Vagina (tissue), 2 donors: Measurements from ENCODE around the gene CNGA3. TPM values are rescaled to one million over a fixed set of nuclear protein-coding genes. Genes with fewer than 3 reads are reported as not detected.

Experiments
- DNase-seq, 2 donors: peaks; one replicate each; pipeline ENCODE4 v3.0.0-alpha.2; 2017; ENCODE audit errors: extremely low spot score in 2 of 2
- H3K27ac ChIP-seq: fragments of 200-600 bp; sonication (generic); one replicate; pipeline ENCODE4 v1.5.1; 2019
- H3K27me3 ChIP-seq: fragments of 200-600 bp; sonication (generic); one replicate; pipeline ENCODE4 v1.5.1; 2019
- H3K36me3 ChIP-seq, 2 donors: fragments of 200-600 bp; sonication (generic); one replicate each; pipeline ENCODE4 v1.5.1; 2017 to 2019
- H3K4me1 ChIP-seq: fragments of 200-600 bp; sonication (generic); one replicate; pipeline ENCODE4 v1.5.1; 2019
- H3K4me3 ChIP-seq, 2 donors: fragments of 200-600 bp; sonication (generic); 1 replicate in 1 of 2; 2 replicates in 1 of 2; pipeline ENCODE4 v1.5.1; 2016 to 2019
- H3K9me3 ChIP-seq: fragments of 200-600 bp; sonication (generic); one replicate; pipeline ENCODE4 v1.5.1; 2019
- CTCF ChIP-seq, 3 experiments: fragments of 450-650 bp in 2 of 3; fragments of 200-600 bp in 1 of 3; sonication (generic) in 1 of 3; IDR thresholded peaks; one replicate each; pipeline ENCODE4 v1.5.1; 2017 to 2019; ENCODE audit warnings: antibody characterized with exemption in 3 of 3, mild to moderate bottlenecking in 2 of 3, moderate library complexity in 2 of 3
- POLR2A ChIP-seq, 2 donors: fragments of 450-650 bp; IDR thresholded peaks; one replicate each; pipeline ENCODE4 v1.6.1; 2017; ENCODE audit warnings: antibody characterized with exemption in 2 of 2, mild to moderate bottlenecking in 2 of 2, moderate library complexity in 2 of 2
- POLR2AphosphoS5 ChIP-seq, 2 donors: sonication (generic); formaldehyde crosslinking; IDR thresholded peaks; one replicate each; pipeline ENCODE4 v1.9.0; 2017; ENCODE audit warnings: antibody characterized with exemption in 2 of 2, mild to moderate bottlenecking in 2 of 2, low read depth in 1 of 2; ENCODE audit not compliant: insufficient read depth in 1 of 2
- intact Hi-C: fragments of 100-400 bp; cut with DNase I; formaldehyde crosslinking; loops from one replicate; pipeline ENCODE4 v1.15.1; 2023
- total RNA-seq: library from RNA; depleted of rRNA; stranded (reverse); fragments of >200 nt; gene quantifications from one replicate; pipeline ENCODE4 v1.2.3, GENCODE V29; 2016

CNGA3 gene
- total RNA-seq, 1 donor from 2014 or later, result not detected

GRCh38 chr2:98377544-98377943, 31.3 kb downstream of the CNGA3 start:
- intact Hi-C loops, result no loop called here
- H3K27ac ChIP-seq, result no peak overlapping the region
- no peaks in the 10 kb centered on the region for H3K9me3 ChIP-seq
- H3K27me3 ChIP-seq, result no peaks in the 10 kb centered on the region
- TF ChIP-seq POLR2AphosphoS5 (IDR thresholded peaks at IDR 0.05; ENCODE audit: insufficient read depth in 1 of 2, low read depth in 1 of 2) (no peak), CTCF (IDR thresholded peaks at IDR 0.05) (no peak), POLR2A (IDR thresholded peaks at IDR 0.05) (no peak)
- no peak overlapping the region for H3K4me3 ChIP-seq
- no peaks in the 10 kb centered on the region for H3K4me1 ChIP-seq
- no peaks in the 10 kb centered on the region for H3K36me3 ChIP-seq
- no peak for DNase-seq

- Histone ChIP-seq H3K36me3 (no peaks in the 10 kb centered on the region), H3K4me3 (no peak overlapping the region), H3K27me3 (no peaks in the 10 kb centered on the region), H3K4me1 (no peaks in the 10 kb centered on the region), H3K9me3 (no peaks in the 10 kb centered on the region), H3K27ac (no peak overlapping the region)
- intact Hi-C loops, result no loop called here
- TF ChIP-seq CTCF (IDR thresholded peaks at IDR 0.05), result no peak
- DNase-seq, result no peak
Observed at GRCh38 chr2:98378196-98378595, 31.9 kb downstream of the CNGA3 start.

DNA sequence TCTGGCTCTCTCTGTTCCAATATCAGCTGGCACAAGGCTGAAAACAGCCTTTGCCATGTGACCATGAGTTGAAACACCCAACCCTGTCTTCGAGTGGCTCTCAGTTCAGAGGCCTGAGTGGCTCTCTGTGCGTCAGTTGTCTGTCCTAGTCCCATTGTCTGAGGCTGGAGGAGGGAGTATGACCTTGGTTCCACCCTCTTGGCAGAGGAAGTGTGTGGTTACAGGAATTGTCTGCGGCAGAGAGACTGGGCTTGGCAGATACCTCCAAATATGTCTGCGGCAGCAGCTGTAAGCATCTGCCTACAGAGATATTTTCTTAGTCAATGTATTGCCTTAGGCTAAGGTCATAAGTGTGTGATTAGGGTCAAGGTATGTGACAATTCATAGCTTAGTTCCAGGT, 32.6 kb downstream of the CNGA3 start:
- H3K27ac ChIP-seq, result no peak overlapping the region
- intact Hi-C loops, result no loop called here
- H3K27me3 ChIP-seq, result no peaks in the 10 kb centered on the region
- TF ChIP-seq CTCF (IDR thresholded peaks at IDR 0.05) (no peak), POLR2A (IDR thresholded peaks at IDR 0.05) (no peak), POLR2AphosphoS5 (IDR thresholded peaks at IDR 0.05; ENCODE audit: insufficient read depth in 1 of 2, low read depth in 1 of 2) (no peak)
- H3K36me3 ChIP-seq, result no peaks in the 10 kb centered on the region
- no peaks in the 10 kb centered on the region for H3K4me1 ChIP-seq
- no peak overlapping the region for H3K4me3 ChIP-seq
- no peaks in the 10 kb centered on the region for H3K9me3 ChIP-seq
- no peak for DNase-seq

GRCh38 chr2:98379311-98380202, 33.3 kb downstream of the CNGA3 start:
- Histone ChIP-seq H3K27me3 (no peaks in the 10 kb centered on the region), H3K27ac (no peak overlapping the region), H3K9me3 (no peaks in the 10 kb centered on the region), H3K36me3 (no peaks in the 10 kb centered on the region), H3K4me3 (no peak overlapping the region), H3K4me1 (no peaks in the 10 kb centered on the region)
- TF ChIP-seq POLR2AphosphoS5 (IDR thresholded peaks at IDR 0.05; ENCODE audit: insufficient read depth in 1 of 2, low read depth in 1 of 2) (no peak), CTCF (IDR thresholded peaks at IDR 0.05) (no peak), POLR2A (IDR thresholded peaks at IDR 0.05) (no peak)
- intact Hi-C loops, result loop anchor here (10.0 kb wide), 1 partner anchor 575 kb away; no protein-coding TSS in a partner anchor
- DNase-seq, result peak in 1 of 2 donors; percentile 58

GRCh38 chr2:98380203-98380535, 33.9 kb downstream of the CNGA3 start:
- DNase-seq, result peak in 1 of 2 donors; percentile 77
- Histone ChIP-seq H3K4me3 (no peak overlapping the region), H3K4me1 (no peaks in the 10 kb centered on the region), H3K27me3 (no peaks in the 10 kb centered on the region), H3K36me3 (no peaks in the 10 kb centered on the region), H3K9me3 (no peaks in the 10 kb centered on the region), H3K27ac (no peak overlapping the region)
- intact Hi-C loops, result loop anchor here (10.0 kb wide), 1 partner anchor 575 kb away; no protein-coding TSS in a partner anchor
- TF ChIP-seq POLR2A (IDR thresholded peaks at IDR 0.05), result no peak
- no peak for TF ChIP-seq CTCF (IDR thresholded peaks at IDR 0.05)
- no peak for TF ChIP-seq POLR2AphosphoS5 (IDR thresholded peaks at IDR 0.05; ENCODE audit: insufficient read depth in 1 of 2, low read depth in 1 of 2)
